ENCODE data around the gene ZC3H6.

GRCh38 chr2:112262876-112263275 is 12.5 kb upstream of the ZC3H6 start:
- TF ChIP-seq CTCF (IDR thresholded peaks at IDR 0.05) (no peak), POLR2A (IDR thresholded peaks at IDR 0.05) (no peak)
